Measurements from ENCODE around the gene NCBP2L.
"Not testable (repeated sequence)": the region's sequence is repeated elsewhere in the genome, so short reads cannot be mapped to it uniquely, and the experiment has no call there.

NCBP2L gene

GRCh38 chrX:107775734-107776511 lies 1.6 kb upstream of the NCBP2L start, which contains the start of gene TSC22D3:
Gene TSC22D3 (minus strand): TSS chrX:107775787. CDS start chrX:107775419, 368 bp downstream.
- peak within 1 kb of the TSS; percentile 66 for H3K9ac ChIP-seq (ENCODE audit: low read length)
- no peaks in the 10 kb centered on the region for H3K9me3 ChIP-seq (ENCODE audit: control insufficient read depth, low read length)
- H3K4me3 ChIP-seq (ENCODE audit: low read length): peak within 1 kb of the TSS; percentile 60
- no peaks in the 10 kb centered on the region for H3K36me3 ChIP-seq (ENCODE audit: control insufficient read depth, insufficient read depth, low read length)
- H3K4me1 ChIP-seq (ENCODE audit: control insufficient read depth, insufficient read depth, low read length): peaks cover 33% of the 10 kb centered on the region
- H3K27me3 ChIP-seq (ENCODE audit: control insufficient read depth, insufficient read depth, low read length): no peaks in the 10 kb centered on the region

- H3K9ac ChIP-seq (ENCODE audit: low read length): peak overlapping the region; percentile 59
- H3K4me1 ChIP-seq (ENCODE audit: control insufficient read depth, insufficient read depth, low read length): peaks cover 33% of the 10 kb centered on the region
- H3K9me3 ChIP-seq (ENCODE audit: control insufficient read depth, low read length): no peaks in the 10 kb centered on the region
- H3K27me3 ChIP-seq (ENCODE audit: control insufficient read depth, insufficient read depth, low read length): no peaks in the 10 kb centered on the region
- no peak overlapping the region for H3K4me3 ChIP-seq (ENCODE audit: low read length)
- no peaks in the 10 kb centered on the region for H3K36me3 ChIP-seq (ENCODE audit: control insufficient read depth, insufficient read depth, low read length)
Measured at GRCh38 chrX:107776649-107777535, 641 bp upstream of the NCBP2L start.

GRCh38 chrX:107780525-107780924 lies 3.0 kb downstream of the NCBP2L start:
- no peaks in the 10 kb centered on the region for H3K9me3 ChIP-seq (ENCODE audit: control insufficient read depth, low read length)
- H3K36me3 ChIP-seq (ENCODE audit: control insufficient read depth, insufficient read depth, low read length): no peaks in the 10 kb centered on the region
- H3K27me3 ChIP-seq (ENCODE audit: control insufficient read depth, insufficient read depth, low read length): no peaks in the 10 kb centered on the region
- H3K4me3 ChIP-seq (ENCODE audit: low read length): no peak overlapping the region
- no peak overlapping the region for H3K9ac ChIP-seq (ENCODE audit: low read length)
- H3K4me1 ChIP-seq (ENCODE audit: control insufficient read depth, insufficient read depth, low read length): peaks cover 17% of the 10 kb centered on the region

- H3K4me3 ChIP-seq (ENCODE audit: low read length): no peak overlapping the region
- H3K36me3 ChIP-seq (ENCODE audit: control insufficient read depth, insufficient read depth, low read length): no peaks in the 10 kb centered on the region
- H3K9me3 ChIP-seq (ENCODE audit: control insufficient read depth, low read length): no peaks in the 10 kb centered on the region
- no peaks in the 10 kb centered on the region for H3K27me3 ChIP-seq (ENCODE audit: control insufficient read depth, insufficient read depth, low read length)
- no peaks in the 10 kb centered on the region for H3K4me1 ChIP-seq (ENCODE audit: control insufficient read depth, insufficient read depth, low read length)
- no peak overlapping the region for H3K9ac ChIP-seq (ENCODE audit: low read length)
Measured at GRCh38 chrX:107787827-107788226, 10.3 kb downstream of the NCBP2L start.

GRCh38 chrX:107804427-107804826 lies 26.9 kb downstream of the NCBP2L start:
- Histone ChIP-seq H3K9me3 (ENCODE audit: control insufficient read depth, low read length) (no peaks in the 10 kb centered on the region), H3K4me3 (ENCODE audit: low read length) (no peak overlapping the region), H3K27me3 (ENCODE audit: control insufficient read depth, insufficient read depth, low read length) (no peaks in the 10 kb centered on the region), H3K4me1 (ENCODE audit: control insufficient read depth, insufficient read depth, low read length) (no peaks in the 10 kb centered on the region), H3K36me3 (ENCODE audit: control insufficient read depth, insufficient read depth, low read length) (no peaks in the 10 kb centered on the region), H3K9ac (ENCODE audit: low read length) (no peak overlapping the region)

- H3K36me3 ChIP-seq (ENCODE audit: control insufficient read depth, insufficient read depth, low read length): no peaks in the 10 kb centered on the region
- no peaks in the 10 kb centered on the region for H3K27me3 ChIP-seq (ENCODE audit: control insufficient read depth, insufficient read depth, low read length)
- H3K4me3 ChIP-seq (ENCODE audit: low read length): no peak overlapping the region
- H3K9me3 ChIP-seq (ENCODE audit: control insufficient read depth, low read length): no peaks in the 10 kb centered on the region
- H3K4me1 ChIP-seq (ENCODE audit: control insufficient read depth, insufficient read depth, low read length): no peaks in the 10 kb centered on the region
- no peak overlapping the region for H3K9ac ChIP-seq (ENCODE audit: low read length)
Measured at GRCh38 chrX:107805179-107805578, 27.6 kb downstream of the NCBP2L start.

- not testable (repeated sequence) for H3K4me1 ChIP-seq (ENCODE audit: control insufficient read depth, insufficient read depth, low read length); H3K9me3 ChIP-seq (ENCODE audit: control insufficient read depth, low read length); H3K9ac ChIP-seq (ENCODE audit: low read length); H3K36me3 ChIP-seq (ENCODE audit: control insufficient read depth, insufficient read depth, low read length); H3K4me3 ChIP-seq (ENCODE audit: low read length); H3K27me3 ChIP-seq (ENCODE audit: control insufficient read depth, insufficient read depth, low read length)
Measured at GRCh38 chrX:107810053-107810452, 32.5 kb downstream of the NCBP2L start.

- H3K9ac ChIP-seq (ENCODE audit: low read length): no peak overlapping the region
- H3K4me3 ChIP-seq (ENCODE audit: low read length): no peak overlapping the region
- H3K9me3 ChIP-seq (ENCODE audit: control insufficient read depth, low read length): no peaks in the 10 kb centered on the region
- no peaks in the 10 kb centered on the region for H3K4me1 ChIP-seq (ENCODE audit: control insufficient read depth, insufficient read depth, low read length)
- no peaks in the 10 kb centered on the region for H3K36me3 ChIP-seq (ENCODE audit: control insufficient read depth, insufficient read depth, low read length)
- no peaks in the 10 kb centered on the region for H3K27me3 ChIP-seq (ENCODE audit: control insufficient read depth, insufficient read depth, low read length)
Measured at GRCh38 chrX:107818900-107819521, 41.5 kb downstream of the NCBP2L start.

- H3K27me3 ChIP-seq (ENCODE audit: control insufficient read depth, insufficient read depth, low read length): no peaks in the 10 kb centered on the region
- H3K9me3 ChIP-seq (ENCODE audit: control insufficient read depth, low read length): no peaks in the 10 kb centered on the region
- H3K4me3 ChIP-seq (ENCODE audit: low read length): no peak overlapping the region
- H3K36me3 ChIP-seq (ENCODE audit: control insufficient read depth, insufficient read depth, low read length): no peaks in the 10 kb centered on the region
- H3K4me1 ChIP-seq (ENCODE audit: control insufficient read depth, insufficient read depth, low read length): no peaks in the 10 kb centered on the region
- no peak overlapping the region for H3K9ac ChIP-seq (ENCODE audit: low read length)
Measured at GRCh38 chrX:107823042-107823441, 45.5 kb downstream of the NCBP2L start.

GRCh38 chrX:107823456-107823855 lies 45.9 kb downstream of the NCBP2L start:
- Histone ChIP-seq H3K4me3 (ENCODE audit: low read length) (no peak overlapping the region), H3K9me3 (ENCODE audit: control insufficient read depth, low read length) (no peaks in the 10 kb centered on the region), H3K4me1 (ENCODE audit: control insufficient read depth, insufficient read depth, low read length) (no peaks in the 10 kb centered on the region), H3K9ac (ENCODE audit: low read length) (no peak overlapping the region), H3K27me3 (ENCODE audit: control insufficient read depth, insufficient read depth, low read length) (no peaks in the 10 kb centered on the region), H3K36me3 (ENCODE audit: control insufficient read depth, insufficient read depth, low read length) (no peaks in the 10 kb centered on the region)

- Histone ChIP-seq H3K27me3 (ENCODE audit: control insufficient read depth, insufficient read depth, low read length) (no peaks in the 10 kb centered on the region), H3K9ac (ENCODE audit: low read length) (peak within 1 kb of the TSS; percentile 55), H3K9me3 (ENCODE audit: control insufficient read depth, low read length) (no peaks in the 10 kb centered on the region), H3K4me3 (ENCODE audit: low read length) (no peak within 1 kb of the TSS), H3K4me1 (ENCODE audit: control insufficient read depth, insufficient read depth, low read length) (no peaks in the 10 kb centered on the region), H3K36me3 (ENCODE audit: control insufficient read depth, insufficient read depth, low read length) (no peaks in the 10 kb centered on the region)
Measured at GRCh38 chrX:107825698-107826237, 48.2 kb downstream of the NCBP2L start, which contains the start of gene MID2. Gene MID2 (plus strand): TSS chrX:107825866. CDS start chrX:107826427, 561 bp downstream.

All from mucosa of stomach (tissue), 1 donor.